Measurements from ENCODE around the gene MANBA.
"Not testable (repeated sequence)": the region's sequence is repeated elsewhere in the genome, so short reads cannot be mapped to it uniquely, and the experiment has no call there.

Gene MANBA

GRCh38 chr4:102761296-102761701 is 531 bp upstream of the MANBA start:
- no peak for DNase-seq

- DNase-seq = peak; percentile 97
Measured at GRCh38 chr4:102759831-102760644, 730 bp downstream of the MANBA start.

GRCh38 chr4:102758241-102759160 is 2.3 kb downstream of the MANBA start:
- DNase-seq = peak; percentile 86

GRCh38 chr4:102757681-102758080 is 3.1 kb downstream of the MANBA start:
- no peak for DNase-seq

- DNase-seq = no peak
Measured at GRCh38 chr4:102754044-102754443, 6.7 kb downstream of the MANBA start.

- DNase-seq = peak; percentile 57
Measured at GRCh38 chr4:102751941-102752340, 8.8 kb downstream of the MANBA start.

GRCh38 chr4:102743352-102743751 is 17.4 kb downstream of the MANBA start:
- DNase-seq = peak; percentile 80

- not testable (repeated sequence) for DNase-seq
Measured at GRCh38 chr4:102738802-102739201, 22.0 kb downstream of the MANBA start.

GRCh38 chr4:102736636-102737549 is 23.9 kb downstream of the MANBA start:
- no peak for DNase-seq

- peak; percentile 47 for DNase-seq
Measured at GRCh38 chr4:102735582-102735981, 25.2 kb downstream of the MANBA start.

- DNase-seq = peak; percentile 89
Measured at GRCh38 chr4:102734591-102735385, 26.0 kb downstream of the MANBA start.

- DNase-seq = no peak
Measured at GRCh38 chr4:102734116-102734515, 26.7 kb downstream of the MANBA start.

- DNase-seq = no peak
Measured at GRCh38 chr4:102733084-102733483, 27.7 kb downstream of the MANBA start.

- DNase-seq = no peak
Measured at GRCh38 chr4:102732678-102733077, 28.1 kb downstream of the MANBA start.

- DNase-seq = no peak
Measured at GRCh38 chr4:102730968-102731533, 29.7 kb downstream of the MANBA start.

- not testable (repeated sequence) for DNase-seq
Measured at GRCh38 chr4:102729486-102729885, 31.3 kb downstream of the MANBA start.

GRCh38 chr4:102726919-102727318 is 33.8 kb downstream of the MANBA start:
- not testable (repeated sequence) for DNase-seq

- no peak for DNase-seq
Measured at GRCh38 chr4:102726068-102726467, 34.7 kb downstream of the MANBA start.

GRCh38 chr4:102725229-102725628 is 35.5 kb downstream of the MANBA start:
- DNase-seq = no peak

GRCh38 chr4:102723511-102723910 is 37.3 kb downstream of the MANBA start:
- no peak for DNase-seq

GRCh38 chr4:102722740-102723139 is 38.0 kb downstream of the MANBA start:
- DNase-seq = no peak

Data from inflammatory macrophage treated with lipopolysaccharide for 4 hours (primary cell).